Neuronal stem cell (in vitro differentiated cells): ENCODE results near the gene ACVR1B.
A peak's percentile ranks its signal among the peaks of the same experiment; 100 is the strongest.

Experiments used
- DNase-seq: peaks from one replicate; pipeline ENCODE4 v3.0.0-alpha.2; 2013; ENCODE audit warnings: low spot score
- H2AFZ ChIP-seq: one replicate; pipeline ENCODE4 v1.6.1; 2013; ENCODE audit warnings: mild to moderate bottlenecking, low read length, inconsistent platforms
- H2AK5ac ChIP-seq: 2 replicates; pipeline ENCODE4 v1.6.1; 2013; ENCODE audit warnings: low read depth, mild to moderate bottlenecking, inconsistent platforms, low read length, moderate library complexity, mixed read lengths
- H2BK120ac ChIP-seq: 2 replicates; pipeline ENCODE4 v1.6.1; 2013; ENCODE audit warnings: low read depth, mild to moderate bottlenecking, inconsistent platforms, low read length, moderate library complexity, mixed read lengths
- H2BK12ac ChIP-seq: one replicate; pipeline ENCODE4 v1.6.1; 2013; ENCODE audit warnings: low read length, inconsistent platforms
- H2BK15ac ChIP-seq: 2 replicates; pipeline ENCODE4 v1.6.1; 2013; ENCODE audit warnings: mild to moderate bottlenecking, low read length, inconsistent platforms, mixed read lengths
- H2BK5ac ChIP-seq: one replicate; pipeline ENCODE4 v1.6.1; 2013; ENCODE audit warnings: inconsistent platforms, mild to moderate bottlenecking, low read length, moderate library complexity
- H3K14ac ChIP-seq: one replicate; pipeline ENCODE4 v1.6.1; 2013; ENCODE audit warnings: low read length, inconsistent platforms
- H3K18ac ChIP-seq: 2 replicates; pipeline ENCODE4 v1.6.1; 2013; ENCODE audit warnings: low read length, inconsistent platforms
- H3K23ac ChIP-seq: 2 replicates; pipeline ENCODE4 v1.6.1; 2013; ENCODE audit warnings: low read depth, mild to moderate bottlenecking, mixed read lengths, low read length, inconsistent platforms; ENCODE audit not compliant: poor library complexity
- H3K27ac ChIP-seq: replicated peaks from 3 replicates; pipeline ENCODE4 v1.5.1; 2013; ENCODE audit warnings: low read length, inconsistent platforms
- H3K27me3 ChIP-seq, 3 experiments: 2 replicates each; pipeline ENCODE4 v1.6.1; 2013; ENCODE audit warnings: low read length in 3 of 3, mild to moderate bottlenecking in 2 of 3, inconsistent platforms in 1 of 3, low read depth in 1 of 3, mixed read lengths in 1 of 3, moderate library complexity in 1 of 3; ENCODE audit not compliant: control insufficient read depth in 3 of 3, insufficient read depth in 3 of 3
- H3K36me3 ChIP-seq, 2 donors: replicated peaks in 1 of 2; 2 replicates each; pipeline ENCODE4 v1.6.1; 2013; ENCODE audit warnings: low read length in 2 of 2; ENCODE audit not compliant: control insufficient read depth in 2 of 2, insufficient read depth in 2 of 2
- H3K4ac ChIP-seq: 2 replicates; pipeline ENCODE4 v1.6.1; 2013; ENCODE audit warnings: inconsistent platforms, mild to moderate bottlenecking, low read length, moderate library complexity
- H3K4me1 ChIP-seq, 2 donors: 1 replicate in 1 of 2; 2 replicates in 1 of 2; pipeline ENCODE4 v1.6.1; 2013; ENCODE audit warnings: low read length in 2 of 2, low read depth in 1 of 2; ENCODE audit not compliant: control insufficient read depth in 2 of 2, insufficient read depth in 1 of 2
- H3K4me2 ChIP-seq: one replicate; pipeline ENCODE4 v1.6.1; 2013; ENCODE audit warnings: mild to moderate bottlenecking, low read length, inconsistent platforms; ENCODE audit not compliant: insufficient read depth, poor library complexity, severe bottlenecking
- H3K4me3 ChIP-seq, 2 donors: 2 replicates each; pipeline ENCODE4 v1.5.1; 2013; ENCODE audit warnings: low read length in 2 of 2, mild to moderate bottlenecking in 2 of 2, inconsistent platforms in 1 of 2, moderate library complexity in 1 of 2
- H3K79me1 ChIP-seq: one replicate; pipeline ENCODE4 v1.6.1; 2013; ENCODE audit warnings: low read depth, mild to moderate bottlenecking, inconsistent platforms, low read length, moderate library complexity
- H3K9ac ChIP-seq: one replicate; pipeline ENCODE4 v1.6.1; 2013; ENCODE audit warnings: mild to moderate bottlenecking, low read depth, low read length, inconsistent platforms; ENCODE audit not compliant: poor library complexity
- H3K9me3 ChIP-seq, 2 donors: replicated peaks in 1 of 2; 2 replicates each; pipeline versions ENCODE3 to v1.6.1; 2013; ENCODE audit warnings: low read length in 2 of 2, mild to moderate bottlenecking in 2 of 2, inconsistent platforms in 1 of 2, low read depth in 1 of 2, mixed read lengths in 1 of 2, moderate library complexity in 1 of 2; ENCODE audit not compliant: control insufficient read depth in 2 of 2, insufficient read depth in 1 of 2
- H4K8ac ChIP-seq: one replicate; pipeline ENCODE4 v1.6.1; 2013; ENCODE audit warnings: low read depth, mild to moderate bottlenecking, inconsistent platforms, low read length, moderate library complexity
- H4K91ac ChIP-seq: one replicate; pipeline ENCODE4 v1.6.1; 2013; ENCODE audit warnings: low read length, low read depth, mild to moderate bottlenecking, inconsistent platforms; ENCODE audit not compliant: poor library complexity
- WGBS, 2 donors: extraction: QIAGEN DNeasy Blood & Tissue Kit; methylation state at CpG; one replicate each; pipeline ENCODE4 v1.1.7; 2013; ENCODE audit warnings: missing lambda C conversion rate in 2 of 2, mixed read lengths in 1 of 2; ENCODE audit not compliant: insufficient read length in 2 of 2, insufficient replicate concordance in 1 of 2; ENCODE audit errors: extremely low coverage in 2 of 2; 5-methylcytosine and 5-hydroxymethylcytosine counted together

Gene ACVR1B

GRCh38 chr12:51926064-51926632, 25.4 kb upstream of the ACVR1B start:
- no peak overlapping the region for H4K91ac ChIP-seq
- no peak overlapping the region for H2BK5ac ChIP-seq
- H2BK15ac ChIP-seq = no peak overlapping the region
- no peak overlapping the region for H3K4me3 ChIP-seq
- no peaks in the 10 kb centered on the region for H3K36me3 ChIP-seq
- no peak overlapping the region for H2AK5ac ChIP-seq
- H2BK12ac ChIP-seq = no peak overlapping the region
- peak overlapping the region; percentile 32 for H2AFZ ChIP-seq
- no peak overlapping the region for H3K18ac ChIP-seq
- H3K4ac ChIP-seq = no peak overlapping the region
- H3K4me2 ChIP-seq = no peak overlapping the region
- H3K9ac ChIP-seq = no peak overlapping the region
- H2BK120ac ChIP-seq = no peak overlapping the region
- no peak overlapping the region for H3K27ac ChIP-seq
- DNase-seq = no peak
- H3K4me1 ChIP-seq = peaks cover 4 to 7% of the 10 kb centered on the region in 2 donors
- peaks cover 0 to 30% (median 2%) of the 10 kb centered on the region in 3 experiments for H3K27me3 ChIP-seq
- H4K8ac ChIP-seq = no peak overlapping the region
- H3K79me1 ChIP-seq = no peaks in the 10 kb centered on the region
- no peaks in the 10 kb centered on the region for H3K9me3 ChIP-seq
- H3K23ac ChIP-seq = no peak overlapping the region
- no CpG with 5 or more reads among the region's 8 CpGs for WGBS, 2 donors
- no peak overlapping the region for H3K14ac ChIP-seq

GRCh38 chr12:51926718-51927117, 24.8 kb upstream of the ACVR1B start:
- peaks cover 0 to 4% of the 10 kb centered on the region in 2 donors for H3K4me1 ChIP-seq
- no peak overlapping the region for H3K23ac ChIP-seq
- no peak overlapping the region for H3K4me3 ChIP-seq
- no peak overlapping the region for H2BK15ac ChIP-seq
- H3K27me3 ChIP-seq = peaks cover 0 to 30% (median 2%) of the 10 kb centered on the region in 3 experiments
- H2AFZ ChIP-seq = no peak overlapping the region
- no peak overlapping the region for H3K9ac ChIP-seq
- no peak overlapping the region for H2BK5ac ChIP-seq
- H3K4ac ChIP-seq = no peak overlapping the region
- no peak overlapping the region for H3K18ac ChIP-seq
- no peak for DNase-seq
- no peak overlapping the region for H2AK5ac ChIP-seq
- no peak overlapping the region for H2BK12ac ChIP-seq
- WGBS, 2 donors = no CpG with 5 or more reads among the region's 2 CpGs
- H3K14ac ChIP-seq = no peak overlapping the region
- H2BK120ac ChIP-seq = no peak overlapping the region
- H4K8ac ChIP-seq = no peak overlapping the region
- H3K36me3 ChIP-seq = no peaks in the 10 kb centered on the region
- no peaks in the 10 kb centered on the region for H3K79me1 ChIP-seq
- no peak overlapping the region for H3K27ac ChIP-seq
- no peaks in the 10 kb centered on the region for H3K9me3 ChIP-seq
- H3K4me2 ChIP-seq = no peak overlapping the region
- no peak overlapping the region for H4K91ac ChIP-seq

- no peak overlapping the region for H2BK15ac ChIP-seq
- H3K9me3 ChIP-seq = no peaks in the 10 kb centered on the region
- no peak overlapping the region for H2BK120ac ChIP-seq
- no CpG with 5 or more reads among the region's 5 CpGs for WGBS, 2 donors
- no peak overlapping the region for H2AK5ac ChIP-seq
- H3K4me3 ChIP-seq = no peak overlapping the region
- no peak overlapping the region for H3K23ac ChIP-seq
- H3K27ac ChIP-seq = no peak overlapping the region
- H3K4ac ChIP-seq = no peak overlapping the region
- H2AFZ ChIP-seq = no peak overlapping the region
- DNase-seq = no peak
- no peak overlapping the region for H3K18ac ChIP-seq
- H3K14ac ChIP-seq = no peak overlapping the region
- no peak overlapping the region for H2BK12ac ChIP-seq
- no peaks in the 10 kb centered on the region for H3K79me1 ChIP-seq
- no peak overlapping the region for H2BK5ac ChIP-seq
- H3K9ac ChIP-seq = no peak overlapping the region
- H4K91ac ChIP-seq = no peak overlapping the region
- H3K4me1 ChIP-seq = no peaks in the 10 kb centered on the region
- H4K8ac ChIP-seq = no peak overlapping the region
- H3K27me3 ChIP-seq = peaks cover 0 to 21% (median 0%) of the 10 kb centered on the region in 3 experiments
- no peaks in the 10 kb centered on the region for H3K36me3 ChIP-seq
- H3K4me2 ChIP-seq = no peak overlapping the region
These were observed 19.1 kb upstream of the ACVR1B start for GRCh38 chr12:51932218-51933076.

- H3K4ac ChIP-seq = no peak overlapping the region
- no peak overlapping the region for H2BK5ac ChIP-seq
- no peak overlapping the region for H4K8ac ChIP-seq
- no peak overlapping the region for H3K14ac ChIP-seq
- H3K27me3 ChIP-seq = peaks cover 0 to 25% (median 0%) of the 10 kb centered on the region in 3 experiments
- H3K27ac ChIP-seq = no peak overlapping the region
- H2AFZ ChIP-seq = no peak overlapping the region
- H2BK12ac ChIP-seq = no peak overlapping the region
- no peaks in the 10 kb centered on the region for H3K36me3 ChIP-seq
- no peak overlapping the region for H3K9ac ChIP-seq
- no peak overlapping the region for H3K18ac ChIP-seq
- no CpG with 5 or more reads among the region's 4 CpGs for WGBS, 2 donors
- H2AK5ac ChIP-seq = no peak overlapping the region
- no peaks in the 10 kb centered on the region for H3K79me1 ChIP-seq
- H3K4me3 ChIP-seq = no peak overlapping the region
- H2BK15ac ChIP-seq = no peak overlapping the region
- H4K91ac ChIP-seq = no peak overlapping the region
- no peak overlapping the region for H3K23ac ChIP-seq
- no peak for DNase-seq
- peaks cover 0 to 5% of the 10 kb centered on the region in 2 donors for H3K4me1 ChIP-seq
- H2BK120ac ChIP-seq = no peak overlapping the region
- H3K9me3 ChIP-seq = no peaks in the 10 kb centered on the region
- no peak overlapping the region for H3K4me2 ChIP-seq
These were observed 17.4 kb upstream of the ACVR1B start for GRCh38 chr12:51934080-51934479.
